PC-9 (cell line): ENCODE results near the gene PAFAH1B1.

ENCODE experiments used
- EZH2 ChIP-seq: fragments of 200-600 bp; sonication (generic); IDR thresholded peaks from 2 replicates; pipeline ENCODE4 v1.8.0; 2017; ENCODE audit warnings: antibody characterized with exemption, low read depth
- TF ChIP-seq, protein P1 (sequence below): fragments of 200-600 bp; sonication (generic); conservative IDR thresholded peaks from 2 replicates; pipeline ENCODE4 v1.6.1; 2017; ENCODE audit warnings: mixed run types, antibody characterized with exemption, mild to moderate bottlenecking, moderate library complexity

GRCh38 chr17:2551493-2551892, 42.0 kb upstream of the PAFAH1B1 start:
- TF ChIP-seq, protein P1, sequence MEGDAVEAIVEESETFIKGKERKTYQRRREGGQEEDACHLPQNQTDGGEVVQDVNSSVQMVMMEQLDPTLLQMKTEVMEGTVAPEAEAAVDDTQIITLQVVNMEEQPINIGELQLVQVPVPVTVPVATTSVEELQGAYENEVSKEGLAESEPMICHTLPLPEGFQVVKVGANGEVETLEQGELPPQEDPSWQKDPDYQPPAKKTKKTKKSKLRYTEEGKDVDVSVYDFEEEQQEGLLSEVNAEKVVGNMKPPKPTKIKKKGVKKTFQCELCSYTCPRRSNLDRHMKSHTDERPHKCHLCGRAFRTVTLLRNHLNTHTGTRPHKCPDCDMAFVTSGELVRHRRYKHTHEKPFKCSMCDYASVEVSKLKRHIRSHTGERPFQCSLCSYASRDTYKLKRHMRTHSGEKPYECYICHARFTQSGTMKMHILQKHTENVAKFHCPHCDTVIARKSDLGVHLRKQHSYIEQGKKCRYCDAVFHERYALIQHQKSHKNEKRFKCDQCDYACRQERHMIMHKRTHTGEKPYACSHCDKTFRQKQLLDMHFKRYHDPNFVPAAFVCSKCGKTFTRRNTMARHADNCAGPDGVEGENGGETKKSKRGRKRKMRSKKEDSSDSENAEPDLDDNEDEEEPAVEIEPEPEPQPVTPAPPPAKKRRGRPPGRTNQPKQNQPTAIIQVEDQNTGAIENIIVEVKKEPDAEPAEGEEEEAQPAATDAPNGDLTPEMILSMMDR = no peak
- no peak for TF ChIP-seq EZH2
